Neural cell (in vitro differentiated cells): ENCODE measurements around the gene ARFGEF3. TPM values are rescaled to one million over a fixed set of nuclear protein-coding genes. Genes with fewer than 3 reads are reported as not detected.

Source experiments
- H2AFZ ChIP-seq: fragments of 200-600, 300-800 bp; sonication (generic), shearing (Covaris generic); 2 replicates; pipeline ENCODE4 v1.6.0; 2014; ENCODE audit warnings: low read depth, mild to moderate bottlenecking, antibody characterized with exemption, low read length, moderate library complexity
- H3F3A ChIP-seq: fragments of 200-600 bp; shearing (Covaris generic); 2 replicates; pipeline ENCODE4 v1.6.1; 2016; ENCODE audit warnings: mild to moderate bottlenecking, moderate library complexity, mixed read lengths, antibody characterized with exemption, low read length; ENCODE audit not compliant: insufficient read depth, poor library complexity, severe bottlenecking
- H3K27ac ChIP-seq: fragments of 200-600, 300-800 bp; sonication (generic), shearing (Covaris generic); 2 replicates; pipeline ENCODE4 v1.5.1; 2014; ENCODE audit warnings: mild to moderate bottlenecking, low read length, moderate library complexity
- H3K27me3 ChIP-seq: fragments of 300-800, 200-600 bp; sonication (generic), shearing (Covaris generic); 2 replicates; pipeline ENCODE4 v1.6.0; 2014; ENCODE audit warnings: mild to moderate bottlenecking, low read depth, low read length, moderate library complexity; ENCODE audit not compliant: insufficient read depth
- H3K36me3 ChIP-seq: fragments of 300-800, 200-600 bp; sonication (generic), shearing (Covaris generic); 2 replicates; pipeline ENCODE4 v1.5.1; 2014; ENCODE audit warnings: mild to moderate bottlenecking, antibody characterized with exemption, low read length, moderate library complexity; ENCODE audit not compliant: insufficient read depth
- H3K4me2 ChIP-seq: fragments of 300-800, 200-600 bp; sonication (generic), shearing (Covaris generic); 2 replicates; pipeline ENCODE4 v1.6.0; 2014; ENCODE audit warnings: mild to moderate bottlenecking, low read length
- H3K4me3 ChIP-seq: fragments of 300-800, 200-600 bp; sonication (generic), shearing (Covaris generic); 2 replicates; pipeline ENCODE4 v1.5.1; 2014; ENCODE audit warnings: mild to moderate bottlenecking, low read length, moderate library complexity
- H3K79me2 ChIP-seq: fragments of 200-600 bp; shearing (Covaris generic); replicated peaks from 2 replicates; pipeline ENCODE4 v1.6.0; 2014; ENCODE audit warnings: mild to moderate bottlenecking, low read length, moderate library complexity; ENCODE audit not compliant: insufficient read depth
- H3K9ac ChIP-seq: fragments of 300-800, 200-600 bp; sonication (generic), shearing (Covaris generic); 2 replicates; pipeline ENCODE4 v1.6.1; 2016; ENCODE audit warnings: mild to moderate bottlenecking, low read length, mixed read lengths
- H3K9me2 ChIP-seq: fragments of 200-600 bp; shearing (Covaris generic); 2 replicates; pipeline ENCODE4 v1.6.1; 2016; ENCODE audit warnings: mild to moderate bottlenecking, low read length, mixed read lengths; ENCODE audit not compliant: insufficient read depth
- H3K9me3 ChIP-seq: fragments of 200-600, 300-800 bp; sonication (generic), shearing (Covaris generic); 2 replicates; pipeline ENCODE4 v1.6.1; 2016; ENCODE audit warnings: mild to moderate bottlenecking, mixed run types, low read length, moderate library complexity, mixed read lengths
- H4K20me1 ChIP-seq: fragments of 200-600 bp; shearing (Covaris generic); 2 replicates; pipeline ENCODE4 v1.6.1; 2016; ENCODE audit warnings: mild to moderate bottlenecking, mixed run types; ENCODE audit not compliant: insufficient read depth
- EP300 ChIP-seq: fragments of 450-650 bp; conservative IDR thresholded peaks from 2 replicates; pipeline ENCODE4 v1.6.1; 2014; ENCODE audit warnings: antibody characterized with exemption, mild to moderate bottlenecking, moderate library complexity; ENCODE audit not compliant: poor library complexity, severe bottlenecking
- EZH2 ChIP-seq: fragments of 200-600, 300-800 bp; shearing (Covaris generic), sonication (generic); IDR thresholded peaks from 2 replicates; pipeline ENCODE4 v1.6.1; 2014; ENCODE audit warnings: antibody characterized with exemption, low read length, borderline replicate concordance, mild to moderate bottlenecking; ENCODE audit not compliant: insufficient read depth, poor library complexity, severe bottlenecking
- MXI1 ChIP-seq: fragments of 450-650 bp; conservative IDR thresholded peaks from 2 replicates; pipeline ENCODE4 v1.6.1; 2014; ENCODE audit warnings: antibody characterized with exemption, mild to moderate bottlenecking; ENCODE audit not compliant: poor library complexity, severe bottlenecking
- POLR2AphosphoS5 ChIP-seq: IDR thresholded peaks from 2 replicates; pipeline ENCODE4 v1.6.1; 2012
- RAD21 ChIP-seq: fragments of 450-650 bp; conservative IDR thresholded peaks from 2 replicates; pipeline ENCODE4 v1.6.1; 2014; ENCODE audit warnings: antibody characterized with exemption, mild to moderate bottlenecking, moderate library complexity
- SMC3 ChIP-seq: fragments of 450-650 bp; conservative IDR thresholded peaks from 2 replicates; pipeline ENCODE4 v1.6.1; 2014; ENCODE audit warnings: antibody characterized with exemption, mild to moderate bottlenecking, moderate library complexity; ENCODE audit not compliant: poor library complexity
- TAF1 ChIP-seq: IDR thresholded peaks from 2 replicates; pipeline ENCODE4 v1.6.1; 2012; ENCODE audit warnings: low read depth
- polyA plus RNA-seq: library from polyadenylated mRNA; depleted of rRNA; stranded (reverse); fragments of >200 nt; gene quantifications from 2 replicates; pipeline ENCODE4 v1.2.3, GENCODE V29; 2014
- TF ChIP-seq, protein P1 (sequence below): fragments of 450-650 bp; IDR thresholded peaks from 2 replicates; pipeline ENCODE4 v1.5.1; 2014; ENCODE audit warnings: antibody characterized with exemption, mild to moderate bottlenecking, moderate library complexity; ENCODE audit not compliant: poor library complexity, severe bottlenecking
- TF ChIP-seq, protein P2 (sequence below): IDR thresholded peaks from 2 replicates; pipeline ENCODE4 v1.6.1; 2012; ENCODE audit warnings: borderline replicate concordance

ARFGEF3 gene
- polyA plus RNA-seq, 1 donor from 2014 or later, result 4.6 TPM

DNA sequence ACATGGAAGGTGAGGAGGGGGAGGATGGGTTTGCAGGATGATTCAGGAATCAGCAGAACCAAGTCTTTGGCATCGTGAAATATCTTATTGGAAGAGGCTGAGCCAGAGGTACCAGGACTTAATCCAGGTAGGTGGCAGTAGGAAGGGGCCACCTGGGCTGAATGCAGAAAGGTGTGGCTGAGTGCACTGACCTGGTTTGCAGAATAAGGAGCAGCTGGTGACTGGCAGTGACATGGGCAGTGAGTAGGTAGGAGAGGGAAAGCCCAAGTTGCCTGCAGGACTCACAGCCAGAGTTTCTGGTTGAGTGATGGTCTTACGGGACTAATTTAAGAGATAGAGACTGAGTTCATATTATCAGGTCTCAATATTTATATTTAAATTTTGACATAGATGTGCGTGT lies 57.7 kb downstream of the ARFGEF3 start:
- H3K9ac ChIP-seq, result no peak overlapping the region
- no peak overlapping the region for H3K27ac ChIP-seq
- TF ChIP-seq EZH2, result no peak
- TF ChIP-seq TAF1, result no peak
- TF ChIP-seq MXI1, result no peak
- TF ChIP-seq, protein P1, sequence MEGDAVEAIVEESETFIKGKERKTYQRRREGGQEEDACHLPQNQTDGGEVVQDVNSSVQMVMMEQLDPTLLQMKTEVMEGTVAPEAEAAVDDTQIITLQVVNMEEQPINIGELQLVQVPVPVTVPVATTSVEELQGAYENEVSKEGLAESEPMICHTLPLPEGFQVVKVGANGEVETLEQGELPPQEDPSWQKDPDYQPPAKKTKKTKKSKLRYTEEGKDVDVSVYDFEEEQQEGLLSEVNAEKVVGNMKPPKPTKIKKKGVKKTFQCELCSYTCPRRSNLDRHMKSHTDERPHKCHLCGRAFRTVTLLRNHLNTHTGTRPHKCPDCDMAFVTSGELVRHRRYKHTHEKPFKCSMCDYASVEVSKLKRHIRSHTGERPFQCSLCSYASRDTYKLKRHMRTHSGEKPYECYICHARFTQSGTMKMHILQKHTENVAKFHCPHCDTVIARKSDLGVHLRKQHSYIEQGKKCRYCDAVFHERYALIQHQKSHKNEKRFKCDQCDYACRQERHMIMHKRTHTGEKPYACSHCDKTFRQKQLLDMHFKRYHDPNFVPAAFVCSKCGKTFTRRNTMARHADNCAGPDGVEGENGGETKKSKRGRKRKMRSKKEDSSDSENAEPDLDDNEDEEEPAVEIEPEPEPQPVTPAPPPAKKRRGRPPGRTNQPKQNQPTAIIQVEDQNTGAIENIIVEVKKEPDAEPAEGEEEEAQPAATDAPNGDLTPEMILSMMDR, result no peak
- no peak for TF ChIP-seq POLR2AphosphoS5
- TF ChIP-seq SMC3, result no peak
- TF ChIP-seq EP300, result no peak
- TF ChIP-seq, protein P2, sequence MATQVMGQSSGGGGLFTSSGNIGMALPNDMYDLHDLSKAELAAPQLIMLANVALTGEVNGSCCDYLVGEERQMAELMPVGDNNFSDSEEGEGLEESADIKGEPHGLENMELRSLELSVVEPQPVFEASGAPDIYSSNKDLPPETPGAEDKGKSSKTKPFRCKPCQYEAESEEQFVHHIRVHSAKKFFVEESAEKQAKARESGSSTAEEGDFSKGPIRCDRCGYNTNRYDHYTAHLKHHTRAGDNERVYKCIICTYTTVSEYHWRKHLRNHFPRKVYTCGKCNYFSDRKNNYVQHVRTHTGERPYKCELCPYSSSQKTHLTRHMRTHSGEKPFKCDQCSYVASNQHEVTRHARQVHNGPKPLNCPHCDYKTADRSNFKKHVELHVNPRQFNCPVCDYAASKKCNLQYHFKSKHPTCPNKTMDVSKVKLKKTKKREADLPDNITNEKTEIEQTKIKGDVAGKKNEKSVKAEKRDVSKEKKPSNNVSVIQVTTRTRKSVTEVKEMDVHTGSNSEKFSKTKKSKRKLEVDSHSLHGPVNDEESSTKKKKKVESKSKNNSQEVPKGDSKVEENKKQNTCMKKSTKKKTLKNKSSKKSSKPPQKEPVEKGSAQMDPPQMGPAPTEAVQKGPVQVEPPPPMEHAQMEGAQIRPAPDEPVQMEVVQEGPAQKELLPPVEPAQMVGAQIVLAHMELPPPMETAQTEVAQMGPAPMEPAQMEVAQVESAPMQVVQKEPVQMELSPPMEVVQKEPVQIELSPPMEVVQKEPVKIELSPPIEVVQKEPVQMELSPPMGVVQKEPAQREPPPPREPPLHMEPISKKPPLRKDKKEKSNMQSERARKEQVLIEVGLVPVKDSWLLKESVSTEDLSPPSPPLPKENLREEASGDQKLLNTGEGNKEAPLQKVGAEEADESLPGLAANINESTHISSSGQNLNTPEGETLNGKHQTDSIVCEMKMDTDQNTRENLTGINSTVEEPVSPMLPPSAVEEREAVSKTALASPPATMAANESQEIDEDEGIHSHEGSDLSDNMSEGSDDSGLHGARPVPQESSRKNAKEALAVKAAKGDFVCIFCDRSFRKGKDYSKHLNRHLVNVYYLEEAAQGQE, result no peak
- no peak for TF ChIP-seq RAD21
- H2AFZ ChIP-seq, result no peak overlapping the region
- no peaks in the 10 kb centered on the region for H3K9me2 ChIP-seq
- H4K20me1 ChIP-seq, result no peaks in the 10 kb centered on the region
- no peaks in the 10 kb centered on the region for H3K36me3 ChIP-seq
- H3K79me2 ChIP-seq, result no peaks in the 10 kb centered on the region
- H3K4me2 ChIP-seq, result no peak overlapping the region
- no peaks in the 10 kb centered on the region for H3K9me3 ChIP-seq
- H3F3A ChIP-seq, result no peaks in the 10 kb centered on the region
- no peak overlapping the region for H3K4me3 ChIP-seq
- H3K27me3 ChIP-seq, result no peaks in the 10 kb centered on the region

DNA sequence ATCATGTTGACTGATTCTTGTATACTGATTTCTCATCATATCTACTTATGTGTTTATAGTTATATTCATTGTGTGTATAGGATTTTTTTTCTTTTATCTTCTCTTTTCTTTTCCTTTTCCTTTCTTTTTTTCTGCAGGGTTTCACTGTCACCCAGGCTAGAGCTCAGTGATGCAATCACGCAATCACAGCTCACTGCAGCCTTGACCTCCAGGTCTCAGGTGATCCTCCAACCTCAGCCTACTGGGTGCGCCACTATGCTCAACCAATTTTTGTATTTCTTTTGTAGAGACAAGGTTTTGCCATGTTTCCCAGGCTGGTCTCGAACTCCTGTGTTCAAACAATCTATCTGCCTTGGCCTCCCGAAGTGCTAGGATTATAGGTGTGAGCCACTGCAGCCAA lies 58.2 kb downstream of the ARFGEF3 start:
- no peaks in the 10 kb centered on the region for H4K20me1 ChIP-seq
- H3K27ac ChIP-seq, result no peak overlapping the region
- H3K27me3 ChIP-seq, result no peaks in the 10 kb centered on the region
- H3K36me3 ChIP-seq, result no peaks in the 10 kb centered on the region
- TF ChIP-seq EP300 (no peak), MXI1 (no peak)
- no peak overlapping the region for H3K4me2 ChIP-seq
- no peak overlapping the region for H2AFZ ChIP-seq
- no peaks in the 10 kb centered on the region for H3K79me2 ChIP-seq
- H3K9me2 ChIP-seq, result no peaks in the 10 kb centered on the region
- H3K9ac ChIP-seq, result no peak overlapping the region
- H3K4me3 ChIP-seq, result no peak overlapping the region
- no peaks in the 10 kb centered on the region for H3F3A ChIP-seq
- no peaks in the 10 kb centered on the region for H3K9me3 ChIP-seq
